Muscle of back (tissue), 11 donors: ENCODE results near the gene KLF7. TPM values are rescaled to one million over a fixed set of nuclear protein-coding genes. Genes with fewer than 3 reads are reported as not detected.
A peak's percentile ranks its signal among the peaks of the same experiment; 100 is the strongest.
"Not testable (repeated sequence)": the region's sequence is repeated elsewhere in the genome, so short reads cannot be mapped to it uniquely, and the experiment has no call there.

Experiments used
- DNase-seq, 3 donors: peaks; one replicate each; pipeline versions ENCODE4 v3.0.0 to v3.0.0-alpha.2; 2013
- polyA plus RNA-seq, 10 donors: library from polyadenylated mRNA; unstranded; fragments of 120-200 nt; gene quantifications; one replicate each; pipeline ENCODE4 v1.2.1, GENCODE V29; 2013; ENCODE audit not compliant: insufficient read length in 10 of 10

The KLF7 gene
- polyA plus RNA-seq, 10 donors = 14.1 to 18.4 (median 15.9) TPM

GRCh38 chr2:207066791-207067460 lies 98.8 kb downstream of the KLF7 start:
- DNase-seq = no peak

- DNase-seq = no peak
These were observed 99.6 kb downstream of the KLF7 start for GRCh38 chr2:207066166-207066565.

GRCh38 chr2:207064128-207064690 lies 101.5 kb downstream of the KLF7 start:
- DNase-seq = no peak

- no peak for DNase-seq
These were observed 104.6 kb downstream of the KLF7 start for GRCh38 chr2:207061181-207061580.

- no peak for DNase-seq
These were observed 110.5 kb downstream of the KLF7 start for GRCh38 chr2:207055257-207055656.

GRCh38 chr2:207054521-207054920 lies 111.2 kb downstream of the KLF7 start:
- no peak for DNase-seq

- DNase-seq = no peak
These were observed 114.3 kb downstream of the KLF7 start for GRCh38 chr2:207051385-207051965.

GRCh38 chr2:207049122-207049521 lies 116.6 kb downstream of the KLF7 start:
- DNase-seq = no peak

- peak in 2 of 3 donors; percentile 22 to 64 for DNase-seq
These were observed 117.3 kb downstream of the KLF7 start for GRCh38 chr2:207048416-207048815.

- DNase-seq = no peak
These were observed 119.0 kb downstream of the KLF7 start for GRCh38 chr2:207046724-207047123.

GRCh38 chr2:207045531-207045930 lies 120.2 kb downstream of the KLF7 start:
- no peak for DNase-seq

- DNase-seq = no peak
These were observed 121.1 kb downstream of the KLF7 start for GRCh38 chr2:207044379-207045362.

GRCh38 chr2:207042841-207043240 lies 122.9 kb downstream of the KLF7 start:
- no peak for DNase-seq

GRCh38 chr2:207041786-207042554 lies 123.8 kb downstream of the KLF7 start:
- DNase-seq = peak in 2 of 3 donors; percentile 28 to 56

- DNase-seq = peak in 2 of 3 donors; percentile 36 to 45
These were observed 124.5 kb downstream of the KLF7 start for GRCh38 chr2:207041279-207041678.

- DNase-seq = peak in 1 of 3 donors; percentile 21
These were observed 125.1 kb downstream of the KLF7 start for GRCh38 chr2:207040696-207041095.

- DNase-seq = no peak
These were observed 126.5 kb downstream of the KLF7 start for GRCh38 chr2:207039225-207039624.

GRCh38 chr2:207038299-207038698 lies 127.4 kb downstream of the KLF7 start:
- DNase-seq = peak in 2 of 3 donors; percentile 68 to 87

- DNase-seq = peak in 2 of 3 donors; percentile 68 to 82
These were observed 127.9 kb downstream of the KLF7 start for GRCh38 chr2:207037896-207038295.

- not testable (repeated sequence) for DNase-seq
These were observed 128.7 kb downstream of the KLF7 start for GRCh38 chr2:207037023-207037422.

- peak in 2 of 3 donors; percentile 38 to 52 for DNase-seq
These were observed 129.9 kb downstream of the KLF7 start for GRCh38 chr2:207035875-207036274.
